Loucy (cell line): ENCODE measurements around the gene RNF7.

Experiments
- EZH2phosphoT487 ChIP-seq: fragments of 200-600 bp; IDR thresholded peaks from 2 replicates; pipeline ENCODE4 v1.6.1; 2018; ENCODE audit warnings: antibody characterized with exemption, mild to moderate bottlenecking, moderate library complexity, borderline replicate concordance
- TF ChIP-seq, protein P1 (sequence below): fragments of 200-600 bp; sonication (generic); conservative IDR thresholded peaks from 2 replicates; pipeline ENCODE4 v1.5.1; 2014; ENCODE audit warnings: mild to moderate bottlenecking, antibody characterized with exemption, low read length

- no peak for TF ChIP-seq EZH2phosphoT487
- TF ChIP-seq, protein P1, sequence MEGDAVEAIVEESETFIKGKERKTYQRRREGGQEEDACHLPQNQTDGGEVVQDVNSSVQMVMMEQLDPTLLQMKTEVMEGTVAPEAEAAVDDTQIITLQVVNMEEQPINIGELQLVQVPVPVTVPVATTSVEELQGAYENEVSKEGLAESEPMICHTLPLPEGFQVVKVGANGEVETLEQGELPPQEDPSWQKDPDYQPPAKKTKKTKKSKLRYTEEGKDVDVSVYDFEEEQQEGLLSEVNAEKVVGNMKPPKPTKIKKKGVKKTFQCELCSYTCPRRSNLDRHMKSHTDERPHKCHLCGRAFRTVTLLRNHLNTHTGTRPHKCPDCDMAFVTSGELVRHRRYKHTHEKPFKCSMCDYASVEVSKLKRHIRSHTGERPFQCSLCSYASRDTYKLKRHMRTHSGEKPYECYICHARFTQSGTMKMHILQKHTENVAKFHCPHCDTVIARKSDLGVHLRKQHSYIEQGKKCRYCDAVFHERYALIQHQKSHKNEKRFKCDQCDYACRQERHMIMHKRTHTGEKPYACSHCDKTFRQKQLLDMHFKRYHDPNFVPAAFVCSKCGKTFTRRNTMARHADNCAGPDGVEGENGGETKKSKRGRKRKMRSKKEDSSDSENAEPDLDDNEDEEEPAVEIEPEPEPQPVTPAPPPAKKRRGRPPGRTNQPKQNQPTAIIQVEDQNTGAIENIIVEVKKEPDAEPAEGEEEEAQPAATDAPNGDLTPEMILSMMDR: no peak
These were observed 13.9 kb upstream of the RNF7 start for GRCh38 chr3:141724186-141724585.
